Activated T-cell treated with anti-CD3 and anti-CD28 coated beads, Interleukin-2, amount 50 U/mL, for 72 hours (primary cell): Measurements from ENCODE around the gene ARFGAP2. TPM values are rescaled to one million over a fixed set of nuclear protein-coding genes. Genes with fewer than 3 reads are reported as not detected.
A peak's percentile ranks its signal among the peaks of the same experiment; 100 is the strongest.

Experiments
- ATAC-seq, 2 donors: fragments of 150-1000 bp; cut with Tn5 transposase; replicated peaks in 1 of 2; 2 replicates each; pipeline ENCODE4 v1.10.0; 2021; ENCODE audit warnings: moderate library complexity in 2 of 2, mild to moderate bottlenecking in 1 of 2
- DNase-seq, 2 donors: peaks; one replicate each; pipeline ENCODE4 v3.0.0; 2021 to 2022; ENCODE audit warnings: mixed read lengths in 1 of 2
- H3K27ac Mint-ChIP-seq: one replicate; pipeline ENCODE4 v1.8.0; 2022; ENCODE audit warnings: mild to moderate bottlenecking, moderate library complexity, mixed read lengths
- H3K27me3 Mint-ChIP-seq: one replicate; pipeline ENCODE4 v1.8.0; 2022; ENCODE audit warnings: low read depth, mixed read lengths
- H3K36me3 Mint-ChIP-seq, 2 donors: one replicate each; pipeline ENCODE4 v1.8.0; 2022; ENCODE audit warnings: mixed read lengths in 2 of 2, mild to moderate bottlenecking in 1 of 2; ENCODE audit not compliant: insufficient read depth in 2 of 2
- H3K4me1 Mint-ChIP-seq: one replicate; pipeline ENCODE4 v1.8.0; 2022; ENCODE audit warnings: low read depth, mixed read lengths
- H3K4me3 Mint-ChIP-seq, 2 donors: one replicate each; pipeline ENCODE4 v1.8.0; 2022; ENCODE audit warnings: mild to moderate bottlenecking in 2 of 2, mixed read lengths in 2 of 2, moderate library complexity in 2 of 2
- H3K9me3 Mint-ChIP-seq, 2 donors: one replicate each; pipeline ENCODE4 v1.8.0; 2022; ENCODE audit warnings: mixed read lengths in 2 of 2
- total RNA-seq, 2 donors: library from RNA; stranded (reverse); gene quantifications; one replicate each; pipeline ENCODE4 v1.2.3, GENCODE V29; 2022

ARFGAP2 gene
- total RNA-seq, 2 donors from 2014 or later: 83.8 to 91.6 TPM

DNA sequence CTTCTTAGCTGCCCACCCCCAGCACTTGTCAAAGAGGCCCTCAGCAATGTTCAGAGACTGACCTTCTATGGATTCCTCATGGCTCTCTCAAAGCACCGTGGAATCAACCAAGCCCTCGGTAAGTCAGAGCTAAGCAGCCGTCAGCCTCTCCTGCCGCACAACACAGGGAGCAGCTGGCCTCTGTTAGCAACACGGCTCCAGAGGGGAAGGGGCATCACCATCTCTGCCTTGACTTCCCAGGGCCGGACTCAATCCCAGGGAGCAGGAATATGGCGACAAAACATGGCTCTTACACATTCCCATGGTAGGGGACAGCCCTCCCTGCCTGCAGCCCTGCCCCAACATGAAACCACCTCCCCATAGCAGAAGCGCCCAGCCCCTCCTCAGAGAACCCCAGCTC lies 18.9 kb downstream of the ARFGAP2 start:
- ATAC-seq (no peak), DNase-seq (no peak)
- Mint-ChIP-seq H3K27ac (no peak overlapping the region), H3K9me3 (no peaks in the 10 kb centered on the region), H3K4me1 (peaks cover 36% of the 10 kb centered on the region), H3K4me3 (no peak overlapping the region), H3K27me3 (no peaks in the 10 kb centered on the region), H3K36me3 (peaks cover 0 to 1% of the 10 kb centered on the region in 2 donors)

DNA sequence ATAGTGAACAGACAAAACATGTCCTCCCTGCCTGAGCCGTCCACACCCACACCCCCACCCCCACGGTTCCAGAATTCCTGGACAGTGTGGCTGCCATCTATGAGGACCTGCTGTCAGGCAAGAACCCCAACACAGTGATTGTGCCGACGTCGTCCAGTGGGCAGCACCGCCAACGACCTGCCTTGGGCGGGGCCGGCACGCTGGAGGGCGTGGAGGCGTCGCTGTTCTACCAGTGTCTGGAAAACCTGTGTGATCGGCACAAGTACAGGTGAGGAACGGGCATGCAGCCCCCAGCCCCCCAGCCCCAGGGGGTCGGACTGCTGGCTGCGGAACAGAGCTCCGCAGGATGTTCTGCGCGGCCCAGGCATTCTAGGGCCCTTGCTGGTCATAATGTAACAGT lies 19.7 kb downstream of the ARFGAP2 start:
- H3K4me1 Mint-ChIP-seq: peaks cover 36% of the 10 kb centered on the region
- no peak overlapping the region for H3K4me3 Mint-ChIP-seq
- H3K9me3 Mint-ChIP-seq: no peaks in the 10 kb centered on the region
- peaks cover 0 to 1% of the 10 kb centered on the region in 2 donors for H3K36me3 Mint-ChIP-seq
- no peak overlapping the region for H3K27ac Mint-ChIP-seq
- DNase-seq (no peak), ATAC-seq (no peak)
- no peaks in the 10 kb centered on the region for H3K27me3 Mint-ChIP-seq

DNA sequence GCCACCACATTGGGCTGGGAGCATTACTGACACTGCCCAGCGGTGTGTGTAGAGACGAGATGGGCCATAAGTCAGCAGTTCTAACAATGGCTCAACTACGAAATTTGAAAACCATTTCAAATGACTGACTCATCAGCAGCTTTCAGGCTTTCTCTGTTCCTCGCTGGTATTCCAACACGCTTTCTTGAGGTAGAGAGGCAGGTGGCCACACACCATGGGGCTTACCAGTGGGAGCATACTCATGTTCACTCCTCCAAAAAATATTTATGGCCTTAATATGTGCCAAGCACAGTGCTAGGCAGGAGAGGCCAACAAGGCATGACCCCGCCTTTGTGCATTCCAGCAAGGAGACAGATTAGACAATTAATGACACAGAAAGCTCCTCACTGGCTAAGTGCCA lies 20.3 kb downstream of the ARFGAP2 start:
- Mint-ChIP-seq H3K9me3 (no peaks in the 10 kb centered on the region), H3K27me3 (no peaks in the 10 kb centered on the region), H3K4me1 (peaks cover 36% of the 10 kb centered on the region), H3K4me3 (no peak overlapping the region), H3K36me3 (peaks cover 0 to 1% of the 10 kb centered on the region in 2 donors), H3K27ac (no peak overlapping the region)
- no peak for DNase-seq
- no peak for ATAC-seq

DNA sequence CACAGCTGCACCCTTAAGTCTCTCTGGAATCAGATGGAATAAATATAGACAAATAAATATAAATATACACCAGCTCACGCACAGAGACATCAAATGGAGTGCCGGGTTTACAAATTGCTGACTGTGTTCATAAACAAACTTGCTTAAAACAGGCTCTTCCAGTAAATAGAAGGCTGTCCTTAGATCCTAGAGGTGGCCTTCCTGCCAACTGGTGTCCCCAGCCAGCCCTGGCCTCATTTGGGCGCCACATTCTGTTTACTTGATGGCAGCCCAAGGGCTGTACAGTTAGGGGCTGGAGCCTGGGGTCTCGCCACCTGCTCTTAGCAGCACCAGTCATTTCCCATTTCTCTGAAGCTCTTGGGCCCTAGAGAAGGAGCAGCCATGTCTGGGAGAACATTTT lies 20.8 kb downstream of the ARFGAP2 start:
- Mint-ChIP-seq H3K4me1 (peaks cover 36% of the 10 kb centered on the region), H3K9me3 (no peaks in the 10 kb centered on the region), H3K27me3 (no peaks in the 10 kb centered on the region), H3K4me3 (no peak overlapping the region), H3K27ac (no peak overlapping the region), H3K36me3 (peaks cover 0 to 1% of the 10 kb centered on the region in 2 donors)
- no peak for ATAC-seq
- no peak for DNase-seq

DNA sequence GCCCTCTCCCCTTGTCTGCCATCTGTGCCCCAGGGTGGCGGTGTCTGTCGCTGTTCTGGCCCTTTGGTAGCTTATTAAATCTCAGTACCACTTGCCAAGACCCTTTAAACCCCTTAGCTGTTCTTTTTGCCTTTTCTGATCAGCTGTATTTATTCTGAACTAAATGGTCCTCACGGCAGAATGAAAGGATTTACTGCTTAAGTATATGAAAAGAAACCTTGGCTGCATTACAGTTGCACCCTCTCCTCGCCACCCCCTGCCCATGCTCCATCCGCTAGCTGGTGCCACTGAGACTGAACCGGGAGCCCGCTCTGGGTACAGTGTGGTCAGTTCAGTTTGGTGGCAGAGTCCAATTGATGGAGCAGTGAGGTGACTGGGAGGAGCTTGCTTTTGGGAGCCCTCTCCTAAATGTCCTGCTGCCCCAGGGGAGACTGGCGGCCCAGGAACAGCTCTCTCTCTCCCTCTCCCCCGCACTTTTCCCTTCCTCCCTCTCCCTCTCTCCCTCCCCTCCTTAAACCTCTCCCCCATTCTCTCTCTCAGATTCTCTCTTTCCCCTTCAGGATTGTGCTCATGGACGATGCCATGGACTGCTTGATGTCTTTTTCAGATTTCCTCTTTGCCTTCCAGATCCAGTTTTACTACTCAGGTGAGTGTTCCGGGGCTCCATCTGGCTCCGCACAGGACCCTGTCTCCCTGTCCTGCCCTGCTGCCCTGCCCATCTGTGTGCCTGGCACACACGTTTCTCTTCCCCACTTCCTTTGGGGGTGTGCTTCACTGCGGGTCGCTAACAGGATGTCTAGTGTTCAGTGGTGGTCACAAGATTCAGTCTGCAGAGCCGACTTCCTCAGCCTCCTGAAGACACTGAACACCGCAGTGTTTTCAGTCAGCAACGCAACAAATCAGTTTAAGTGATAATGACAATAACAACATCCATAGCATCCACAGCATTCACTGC lies 21.8 kb downstream of the ARFGAP2 start:
- Mint-ChIP-seq H3K36me3 (no peaks in the 10 kb centered on the region), H3K27ac (peak overlapping the region; percentile 43), H3K4me1 (peaks cover 36% of the 10 kb centered on the region), H3K27me3 (no peaks in the 10 kb centered on the region), H3K9me3 (no peaks in the 10 kb centered on the region), H3K4me3 (peak overlapping the region; percentile 50 to 54)
- DNase-seq: peak in 1 of 2 donors; percentile 18
- peak; percentile 52 to 53 for ATAC-seq

DNA sequence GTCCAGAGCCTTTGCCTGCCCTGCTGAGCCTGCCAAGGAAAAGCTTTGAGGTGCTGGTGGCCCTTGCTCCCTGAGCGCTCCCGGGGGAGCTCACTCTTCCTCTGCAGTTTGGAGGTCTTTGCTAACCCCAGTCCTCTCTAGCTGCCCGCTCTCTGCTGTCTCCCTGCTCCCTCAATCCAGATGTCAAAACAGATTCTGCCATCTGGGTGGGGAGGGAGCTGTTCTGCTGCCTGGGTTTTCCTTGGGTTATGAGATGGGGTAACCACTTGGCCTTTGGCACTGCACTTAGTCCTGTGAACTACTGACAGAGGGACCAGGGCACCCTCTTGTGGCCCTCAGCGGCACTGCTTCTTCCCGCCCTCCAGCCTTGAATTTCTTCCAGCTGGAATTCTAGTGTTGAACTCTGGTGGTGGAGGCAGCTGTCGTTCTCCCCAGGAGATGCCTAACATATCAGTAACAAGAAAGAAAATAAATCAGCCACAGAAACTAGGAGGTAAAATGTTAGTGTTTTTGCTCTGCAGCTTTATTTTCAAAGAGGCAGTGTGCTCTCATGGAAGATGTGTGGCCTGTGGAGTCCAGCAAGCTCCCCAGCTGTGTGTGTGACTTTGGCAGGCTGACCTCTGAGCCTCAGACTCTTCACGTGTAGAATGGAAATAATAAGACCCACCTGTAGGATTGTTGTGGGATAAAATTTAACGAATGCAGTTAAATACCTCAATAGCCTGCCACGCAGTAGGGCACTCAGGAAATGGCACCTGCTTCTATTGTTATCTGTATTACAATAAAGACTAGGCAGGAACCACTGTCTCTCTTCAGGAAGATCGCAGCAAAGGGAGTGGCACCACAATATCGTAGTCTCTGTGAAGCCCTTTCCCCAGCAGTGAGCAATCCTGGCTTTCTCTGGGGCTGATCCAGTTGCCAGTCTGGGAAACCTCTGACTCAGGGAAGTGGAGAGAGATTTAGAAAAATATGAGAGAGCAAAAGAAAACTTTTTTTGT lies 23.4 kb downstream of the ARFGAP2 start:
- H3K4me3 Mint-ChIP-seq: peak overlapping the region in 1 of 2 donors; percentile 30
- peak; percentile 43 to 52 for ATAC-seq
- no peak overlapping the region for H3K27ac Mint-ChIP-seq
- H3K4me1 Mint-ChIP-seq: peaks cover 36% of the 10 kb centered on the region
- no peaks in the 10 kb centered on the region for H3K9me3 Mint-ChIP-seq
- DNase-seq: peak; percentile 52 to 66
- no peaks in the 10 kb centered on the region for H3K36me3 Mint-ChIP-seq
- no peaks in the 10 kb centered on the region for H3K27me3 Mint-ChIP-seq

DNA sequence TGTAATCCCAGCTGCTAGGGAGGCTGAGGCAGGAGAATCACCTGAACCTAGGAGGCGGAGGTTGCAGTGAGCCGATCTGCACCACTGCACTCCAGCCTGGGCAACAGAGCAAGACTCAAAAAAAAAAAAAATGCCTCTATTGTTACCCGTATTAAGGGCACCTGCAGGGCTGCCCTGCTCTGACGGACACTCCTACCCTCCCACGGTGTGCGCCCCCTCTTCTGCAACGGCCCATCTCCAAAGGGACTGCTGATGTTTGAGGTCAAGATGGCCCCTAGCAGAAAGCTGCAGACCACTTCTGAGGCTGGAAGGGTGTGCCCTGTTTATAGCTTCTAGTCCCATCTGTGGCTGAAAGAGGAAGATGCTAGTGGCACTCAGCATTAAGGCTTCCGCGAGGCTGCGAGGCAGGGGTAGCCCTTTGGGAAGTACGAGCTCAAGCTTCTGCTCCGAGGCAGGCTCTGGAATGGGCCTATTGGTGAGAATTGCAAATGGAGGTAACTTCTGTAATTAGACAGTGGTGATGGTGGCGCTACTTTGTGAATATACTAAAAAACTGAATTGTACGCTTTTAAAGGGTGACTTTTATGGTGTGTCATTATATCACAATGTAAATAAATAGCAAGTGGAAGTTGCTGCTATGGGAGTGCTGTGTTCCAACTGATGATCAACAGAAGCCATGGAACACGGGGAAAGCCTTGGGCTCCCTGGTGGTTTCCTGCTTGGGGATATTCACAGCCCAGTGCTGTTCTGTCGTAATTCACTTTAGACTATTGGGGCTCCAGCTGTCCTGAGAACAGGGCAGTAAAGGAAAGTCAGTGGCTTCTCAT lies 24.3 kb downstream of the ARFGAP2 start:
- no peak for ATAC-seq
- H3K27ac Mint-ChIP-seq: no peak overlapping the region
- no peaks in the 10 kb centered on the region for H3K27me3 Mint-ChIP-seq
- peaks cover 36% of the 10 kb centered on the region for H3K4me1 Mint-ChIP-seq
- H3K36me3 Mint-ChIP-seq: no peaks in the 10 kb centered on the region
- no peaks in the 10 kb centered on the region for H3K9me3 Mint-ChIP-seq
- DNase-seq: no peak
- no peak overlapping the region for H3K4me3 Mint-ChIP-seq

DNA sequence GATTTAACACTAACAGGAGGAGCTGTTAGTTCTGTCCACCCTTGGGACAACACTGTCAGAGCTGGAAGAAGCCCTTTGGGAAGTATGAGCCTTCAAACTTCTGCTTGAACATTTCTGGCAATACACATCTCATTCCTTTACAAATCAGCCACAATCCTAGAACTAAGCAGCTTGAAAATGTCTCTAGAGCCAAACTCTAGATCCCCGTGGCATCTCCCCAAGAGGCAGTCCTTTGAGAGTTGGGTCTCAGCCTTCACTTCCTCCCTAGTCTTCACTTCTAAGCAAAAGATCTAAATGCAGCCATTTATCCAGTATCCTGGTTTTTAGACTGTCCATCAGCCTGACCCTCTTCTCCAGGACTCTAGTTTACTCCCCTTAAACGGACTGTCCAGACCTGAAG lies 26.9 kb downstream of the ARFGAP2 start:
- Mint-ChIP-seq H3K27me3 (no peaks in the 10 kb centered on the region), H3K4me3 (no peak overlapping the region), H3K4me1 (peaks cover 19% of the 10 kb centered on the region), H3K9me3 (no peaks in the 10 kb centered on the region), H3K36me3 (no peaks in the 10 kb centered on the region), H3K27ac (no peak overlapping the region)
- ATAC-seq (no peak), DNase-seq (no peak)

DNA sequence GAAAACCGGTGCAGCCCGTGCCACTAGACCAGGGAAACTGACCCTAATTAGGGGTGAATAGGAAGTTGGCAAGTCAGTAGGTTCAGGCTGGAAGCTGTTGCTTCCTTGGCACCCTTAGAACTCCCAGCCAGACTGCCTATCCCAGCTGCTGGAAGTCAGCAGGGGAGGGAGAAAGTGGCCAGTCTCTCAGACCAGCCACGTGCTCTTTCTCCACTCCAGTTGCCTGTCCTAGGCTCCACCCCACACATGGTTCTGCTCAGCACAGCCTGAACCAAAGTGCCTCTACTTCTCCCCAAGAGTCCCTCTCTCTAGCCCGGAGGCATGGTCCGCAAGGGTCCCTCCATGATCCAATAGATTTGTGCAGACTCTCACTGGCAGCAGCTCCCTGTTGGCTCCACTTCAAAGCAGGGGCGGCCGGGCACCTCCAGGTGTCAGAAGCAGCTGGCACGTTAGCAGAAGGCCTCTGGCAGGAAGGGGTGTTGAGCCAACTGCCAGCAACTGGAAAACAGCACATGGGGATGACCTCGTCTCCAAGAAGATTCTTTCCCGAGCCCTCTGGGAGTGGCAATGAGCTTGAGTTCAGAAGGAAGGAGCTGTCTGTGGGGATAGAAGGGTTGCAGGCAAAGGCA lies 27.7 kb downstream of the ARFGAP2 start:
- H3K27me3 Mint-ChIP-seq: no peaks in the 10 kb centered on the region
- no peak overlapping the region for H3K27ac Mint-ChIP-seq
- no peak for ATAC-seq
- no peaks in the 10 kb centered on the region for H3K36me3 Mint-ChIP-seq
- no peaks in the 10 kb centered on the region for H3K9me3 Mint-ChIP-seq
- DNase-seq: no peak
- no peak overlapping the region for H3K4me3 Mint-ChIP-seq
- peaks cover 11% of the 10 kb centered on the region for H3K4me1 Mint-ChIP-seq

DNA sequence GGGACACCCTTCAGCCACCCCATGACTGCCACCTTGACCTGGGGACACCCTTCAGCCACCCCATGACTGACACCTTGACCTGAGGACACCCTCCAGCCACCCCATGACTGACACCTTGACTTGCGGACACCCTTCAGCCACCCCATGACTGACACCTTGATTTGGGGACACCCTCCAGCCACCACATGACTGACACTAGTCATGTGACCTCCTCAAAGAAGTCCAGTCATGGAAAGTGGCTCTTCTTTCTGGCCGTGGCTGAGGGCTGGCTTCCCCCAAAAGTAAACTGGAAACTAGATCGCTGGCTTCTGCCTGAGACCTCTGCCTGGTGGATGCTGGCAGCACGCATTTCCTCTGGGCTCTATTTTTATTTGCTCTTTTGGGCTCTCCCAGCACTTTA lies 28.4 kb downstream of the ARFGAP2 start:
- no peak overlapping the region for H3K27ac Mint-ChIP-seq
- H3K4me1 Mint-ChIP-seq: peaks cover 5% of the 10 kb centered on the region
- H3K4me3 Mint-ChIP-seq: no peak overlapping the region

DNA sequence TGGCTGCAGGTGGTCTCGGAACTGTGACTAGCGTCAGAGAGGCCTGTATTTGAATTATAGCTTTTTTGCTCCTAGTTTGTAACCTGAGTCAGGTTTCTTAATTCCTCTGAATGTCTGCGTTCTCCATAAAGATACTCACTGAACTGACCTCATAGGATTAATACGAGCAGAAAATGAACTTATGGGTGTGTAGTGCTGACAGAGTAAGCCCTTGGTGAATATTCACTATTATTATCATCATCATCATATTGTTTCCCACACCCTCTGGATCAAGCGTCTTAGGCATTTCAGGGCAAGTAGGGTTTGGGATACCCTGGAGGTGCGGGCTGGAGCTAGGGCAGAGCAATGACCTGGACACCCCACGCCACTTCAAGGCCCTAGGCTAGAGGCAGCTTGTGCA lies 29.0 kb downstream of the ARFGAP2 start:
- DNase-seq (no peak), ATAC-seq (no peak)
- Mint-ChIP-seq H3K4me1 (no peaks in the 10 kb centered on the region), H3K4me3 (no peak overlapping the region), H3K36me3 (no peaks in the 10 kb centered on the region), H3K27ac (no peak overlapping the region), H3K9me3 (no peaks in the 10 kb centered on the region), H3K27me3 (no peaks in the 10 kb centered on the region)

More for the DNA sequence above, 28.4 kb downstream of the ARFGAP2 start:
- H3K36me3 Mint-ChIP-seq: no peaks in the 10 kb centered on the region
- H3K27me3 Mint-ChIP-seq: no peaks in the 10 kb centered on the region
- no peak for ATAC-seq
- H3K9me3 Mint-ChIP-seq: no peaks in the 10 kb centered on the region
- no peak for DNase-seq

DNA sequence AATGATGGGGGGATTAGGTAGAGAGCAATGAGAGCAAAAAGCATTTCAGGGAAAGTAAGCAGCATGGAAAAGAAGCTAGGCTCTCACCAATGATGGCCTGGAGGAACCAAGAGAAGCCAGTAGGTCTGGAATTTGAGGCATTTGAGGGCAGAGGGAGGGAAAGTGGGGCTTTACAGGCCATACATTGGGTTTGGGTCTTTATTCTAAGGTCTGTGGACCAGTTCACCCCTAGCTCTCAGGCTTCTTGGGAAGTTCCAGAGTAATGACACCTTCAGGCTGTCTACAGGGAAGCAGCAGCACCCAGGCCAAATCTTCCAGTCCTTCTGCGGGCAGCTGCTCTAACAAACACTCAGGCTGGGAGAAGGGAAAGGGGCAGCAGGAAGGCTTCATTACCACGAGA lies 29.4 kb downstream of the ARFGAP2 start:
- no peaks in the 10 kb centered on the region for H3K4me1 Mint-ChIP-seq
- H3K27ac Mint-ChIP-seq: no peak overlapping the region
- no peaks in the 10 kb centered on the region for H3K9me3 Mint-ChIP-seq
- H3K27me3 Mint-ChIP-seq: no peaks in the 10 kb centered on the region
- DNase-seq (no peak), ATAC-seq (no peak)
- H3K36me3 Mint-ChIP-seq: no peaks in the 10 kb centered on the region
- H3K4me3 Mint-ChIP-seq: no peak overlapping the region
